ENCODE data around the gene COQ8A. TPM values are rescaled to one million over a fixed set of nuclear protein-coding genes. Genes with fewer than 3 reads are reported as not detected.

COQ8A gene
- total RNA-seq, 1 experiment from 2014 or later, result 24.6 TPM

DNA sequence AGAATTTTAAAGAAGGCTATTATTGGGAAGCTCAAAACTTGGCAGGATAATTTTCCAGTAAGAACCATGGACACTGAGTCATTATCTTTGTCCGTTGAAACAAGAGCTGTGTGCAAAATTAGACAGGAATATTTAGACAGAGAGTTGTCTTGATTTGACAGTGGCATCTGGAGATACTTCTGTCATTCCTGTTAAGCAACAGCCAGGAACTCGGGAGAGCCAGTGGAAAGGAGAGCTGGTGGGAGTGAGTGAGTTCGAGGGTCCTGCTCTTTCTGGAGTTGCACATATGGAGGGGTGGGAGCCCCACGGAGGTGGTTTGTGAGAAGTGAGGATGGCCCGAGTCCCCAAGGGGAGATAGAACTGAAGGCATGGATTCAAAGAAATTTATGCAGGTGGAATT lies 3.1 kb downstream of the COQ8A start:
- Mint-ChIP-seq H3K9me3 (ENCODE audit: low read depth, unreplicated experiment) (no peaks in the 10 kb centered on the region), H3K27ac (ENCODE audit: unreplicated experiment) (peak overlapping the region; percentile 79), H3K36me3 (ENCODE audit: insufficient read depth, unreplicated experiment) (peaks cover 43% of the 10 kb centered on the region), H3K27me3 (ENCODE audit: unreplicated experiment) (no peaks in the 10 kb centered on the region), H3K4me1 (ENCODE audit: low read depth, unreplicated experiment) (peaks cover 53% of the 10 kb centered on the region), H3K4me3 (ENCODE audit: low read depth, unreplicated experiment) (no peak overlapping the region)
- no TSS peak for BruUV-seq (replicated peaks)
- DNase-seq, result no peak
- TF ChIP-seq, protein P1, sequence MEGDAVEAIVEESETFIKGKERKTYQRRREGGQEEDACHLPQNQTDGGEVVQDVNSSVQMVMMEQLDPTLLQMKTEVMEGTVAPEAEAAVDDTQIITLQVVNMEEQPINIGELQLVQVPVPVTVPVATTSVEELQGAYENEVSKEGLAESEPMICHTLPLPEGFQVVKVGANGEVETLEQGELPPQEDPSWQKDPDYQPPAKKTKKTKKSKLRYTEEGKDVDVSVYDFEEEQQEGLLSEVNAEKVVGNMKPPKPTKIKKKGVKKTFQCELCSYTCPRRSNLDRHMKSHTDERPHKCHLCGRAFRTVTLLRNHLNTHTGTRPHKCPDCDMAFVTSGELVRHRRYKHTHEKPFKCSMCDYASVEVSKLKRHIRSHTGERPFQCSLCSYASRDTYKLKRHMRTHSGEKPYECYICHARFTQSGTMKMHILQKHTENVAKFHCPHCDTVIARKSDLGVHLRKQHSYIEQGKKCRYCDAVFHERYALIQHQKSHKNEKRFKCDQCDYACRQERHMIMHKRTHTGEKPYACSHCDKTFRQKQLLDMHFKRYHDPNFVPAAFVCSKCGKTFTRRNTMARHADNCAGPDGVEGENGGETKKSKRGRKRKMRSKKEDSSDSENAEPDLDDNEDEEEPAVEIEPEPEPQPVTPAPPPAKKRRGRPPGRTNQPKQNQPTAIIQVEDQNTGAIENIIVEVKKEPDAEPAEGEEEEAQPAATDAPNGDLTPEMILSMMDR (IDR thresholded peaks at IDR 0.05; ENCODE audit: unreplicated experiment), result no peak
- intact Hi-C loops (cut with micrococcal nuclease; ENCODE audit: unreplicated experiment), result no loop called here
- CTCF ChIA-PET, result no interaction called here

DNA sequence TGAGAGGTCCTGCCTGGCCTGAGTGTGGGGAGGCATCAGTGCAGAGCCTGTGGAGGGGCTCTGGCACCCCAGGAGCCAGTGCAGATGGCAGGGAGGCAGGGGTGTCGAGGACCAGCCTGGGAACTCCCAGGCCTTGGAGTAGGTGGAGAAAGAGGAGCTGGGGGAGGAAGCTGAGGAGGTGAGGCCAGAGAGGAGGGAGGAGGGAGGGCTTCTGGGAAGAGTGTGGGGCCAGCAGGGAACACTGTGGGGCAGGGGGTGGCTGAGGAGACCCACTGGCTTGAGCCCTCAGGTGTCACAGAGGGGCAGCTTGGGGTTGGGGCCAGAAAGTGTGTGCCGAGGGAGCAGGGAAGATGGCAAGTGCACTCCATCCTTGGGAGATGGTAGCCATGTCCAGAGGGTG lies 3.8 kb downstream of the COQ8A start:
- peak overlapping the region; percentile 79 for H3K27ac Mint-ChIP-seq (ENCODE audit: unreplicated experiment)
- no peaks in the 10 kb centered on the region for H3K9me3 Mint-ChIP-seq (ENCODE audit: low read depth, unreplicated experiment)
- no peak for DNase-seq
- H3K36me3 Mint-ChIP-seq (ENCODE audit: insufficient read depth, unreplicated experiment), result peaks cover 39% of the 10 kb centered on the region
- CTCF ChIA-PET, result no interaction called here
- BruUV-seq (replicated peaks), result no TSS peak
- H3K4me3 Mint-ChIP-seq (ENCODE audit: low read depth, unreplicated experiment), result peak overlapping the region; percentile 10
- intact Hi-C loops (cut with micrococcal nuclease; ENCODE audit: unreplicated experiment), result no loop called here
- H3K4me1 Mint-ChIP-seq (ENCODE audit: low read depth, unreplicated experiment), result peaks cover 47% of the 10 kb centered on the region
- no peaks in the 10 kb centered on the region for H3K27me3 Mint-ChIP-seq (ENCODE audit: unreplicated experiment)
- TF ChIP-seq, protein P1 (IDR thresholded peaks at IDR 0.05; ENCODE audit: unreplicated experiment), result no peak

DNA sequence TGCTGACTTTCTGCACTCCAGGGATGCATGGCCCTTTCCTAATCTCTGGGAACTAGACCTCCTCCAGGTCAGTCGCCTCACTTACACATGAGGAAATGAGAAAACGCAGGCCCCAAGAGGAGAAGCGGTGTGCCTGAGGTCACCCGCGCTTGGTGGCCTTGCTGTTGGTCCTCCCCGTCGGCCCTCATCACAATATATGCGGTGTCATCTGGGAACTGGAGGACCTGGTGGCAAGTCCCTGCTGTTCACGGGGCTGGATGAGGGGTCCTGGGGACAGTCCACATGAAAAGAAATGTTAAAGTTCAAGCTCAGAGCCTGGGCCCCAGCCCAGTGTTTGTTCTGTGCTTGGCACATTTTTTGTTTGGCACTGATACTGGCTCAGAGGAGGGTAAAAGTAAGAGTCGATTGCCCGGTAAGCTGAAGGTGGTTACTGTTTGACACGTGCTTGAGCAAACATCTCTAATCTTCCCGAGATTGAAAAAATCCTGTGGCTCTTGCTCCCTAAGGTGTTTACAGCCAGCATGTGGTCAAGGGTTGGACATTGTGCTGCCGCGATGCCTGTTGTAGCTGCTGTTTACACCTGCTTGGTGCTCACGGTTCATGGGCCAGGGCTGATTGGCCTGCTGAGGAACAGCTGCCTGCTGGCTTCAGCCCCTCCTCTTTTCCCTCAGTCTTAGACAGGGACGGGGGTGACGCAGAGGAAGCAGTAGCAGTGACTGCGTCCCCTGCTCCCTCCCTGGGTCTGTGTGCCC lies 5.2 kb downstream of the COQ8A start:
- H3K4me3 Mint-ChIP-seq (ENCODE audit: low read depth, unreplicated experiment), result peak overlapping the region; percentile 10

DNA sequence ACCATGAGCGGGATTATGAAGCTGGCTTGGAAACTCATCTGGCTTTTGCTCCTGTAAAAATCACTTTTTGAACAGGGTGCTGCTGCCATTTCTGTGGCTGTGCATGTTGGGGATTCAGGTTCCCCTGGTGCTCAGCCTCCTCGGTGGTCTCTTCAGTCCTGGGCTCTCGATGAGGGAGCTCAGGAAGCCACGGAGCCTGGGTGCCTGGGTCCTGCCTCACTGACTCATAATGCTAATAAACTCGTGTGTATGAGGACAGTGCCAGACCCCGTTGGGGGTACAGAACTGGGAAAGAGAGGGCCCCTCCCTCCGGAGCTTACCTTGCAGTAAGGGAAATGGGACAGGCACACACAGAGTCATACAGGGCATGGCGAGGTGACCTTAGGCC lies 5.8 kb downstream of the COQ8A start:
- intact Hi-C loops (cut with micrococcal nuclease; ENCODE audit: unreplicated experiment), result no loop called here
- CTCF ChIA-PET, result no interaction called here

More for the DNA sequence above, 5.2 kb downstream of the COQ8A start:
- peak; percentile 56 for DNase-seq
- TF ChIP-seq, protein P1 (IDR thresholded peaks at IDR 0.05; ENCODE audit: unreplicated experiment), result no peak
- intact Hi-C loops (cut with micrococcal nuclease; ENCODE audit: unreplicated experiment), result no loop called here
- Mint-ChIP-seq H3K27me3 (ENCODE audit: unreplicated experiment) (no peaks in the 10 kb centered on the region), H3K4me1 (ENCODE audit: low read depth, unreplicated experiment) (peaks cover 45% of the 10 kb centered on the region), H3K27ac (ENCODE audit: unreplicated experiment) (peak overlapping the region; percentile 79), H3K9me3 (ENCODE audit: low read depth, unreplicated experiment) (no peaks in the 10 kb centered on the region), H3K36me3 (ENCODE audit: insufficient read depth, unreplicated experiment) (peaks cover 25% of the 10 kb centered on the region)
- CTCF ChIA-PET, result no interaction called here
- no TSS peak for BruUV-seq (replicated peaks)

More for the DNA sequence above, 5.8 kb downstream of the COQ8A start:
- no TSS peak for BruUV-seq (replicated peaks)
- Mint-ChIP-seq H3K27ac (ENCODE audit: unreplicated experiment) (peak overlapping the region; percentile 79), H3K4me1 (ENCODE audit: low read depth, unreplicated experiment) (peaks cover 45% of the 10 kb centered on the region), H3K36me3 (ENCODE audit: insufficient read depth, unreplicated experiment) (peaks cover 19% of the 10 kb centered on the region), H3K27me3 (ENCODE audit: unreplicated experiment) (no peaks in the 10 kb centered on the region), H3K4me3 (ENCODE audit: low read depth, unreplicated experiment) (peak overlapping the region; percentile 10), H3K9me3 (ENCODE audit: low read depth, unreplicated experiment) (no peaks in the 10 kb centered on the region)
- TF ChIP-seq, protein P1 (IDR thresholded peaks at IDR 0.05; ENCODE audit: unreplicated experiment), result no peak
- peak; percentile 9 for DNase-seq
